Neural cell (in vitro differentiated cells): ENCODE data around the gene KIF19. TPM values are rescaled to one million over a fixed set of nuclear protein-coding genes. Genes with fewer than 3 reads are reported as not detected.

Experiments
- H2AFZ ChIP-seq: fragments of 200-600, 300-800 bp; sonication (generic), shearing (Covaris generic); 2 replicates; pipeline ENCODE4 v1.6.0; 2014; ENCODE audit warnings: low read depth, mild to moderate bottlenecking, antibody characterized with exemption, low read length, moderate library complexity
- H3F3A ChIP-seq: fragments of 200-600 bp; shearing (Covaris generic); 2 replicates; pipeline ENCODE4 v1.6.1; 2016; ENCODE audit warnings: mild to moderate bottlenecking, moderate library complexity, mixed read lengths, antibody characterized with exemption, low read length; ENCODE audit not compliant: insufficient read depth, poor library complexity, severe bottlenecking
- H3K27ac ChIP-seq: fragments of 200-600, 300-800 bp; sonication (generic), shearing (Covaris generic); 2 replicates; pipeline ENCODE4 v1.5.1; 2014; ENCODE audit warnings: mild to moderate bottlenecking, low read length, moderate library complexity
- H3K27me3 ChIP-seq: fragments of 300-800, 200-600 bp; sonication (generic), shearing (Covaris generic); 2 replicates; pipeline ENCODE4 v1.6.0; 2014; ENCODE audit warnings: mild to moderate bottlenecking, low read depth, low read length, moderate library complexity; ENCODE audit not compliant: insufficient read depth
- H3K36me3 ChIP-seq: fragments of 300-800, 200-600 bp; sonication (generic), shearing (Covaris generic); 2 replicates; pipeline ENCODE4 v1.5.1; 2014; ENCODE audit warnings: mild to moderate bottlenecking, antibody characterized with exemption, low read length, moderate library complexity; ENCODE audit not compliant: insufficient read depth
- H3K4me2 ChIP-seq: fragments of 300-800, 200-600 bp; sonication (generic), shearing (Covaris generic); 2 replicates; pipeline ENCODE4 v1.6.0; 2014; ENCODE audit warnings: mild to moderate bottlenecking, low read length
- H3K4me3 ChIP-seq: fragments of 300-800, 200-600 bp; sonication (generic), shearing (Covaris generic); 2 replicates; pipeline ENCODE4 v1.5.1; 2014; ENCODE audit warnings: mild to moderate bottlenecking, low read length, moderate library complexity
- H3K79me2 ChIP-seq: fragments of 200-600 bp; shearing (Covaris generic); replicated peaks from 2 replicates; pipeline ENCODE4 v1.6.0; 2014; ENCODE audit warnings: mild to moderate bottlenecking, low read length, moderate library complexity; ENCODE audit not compliant: insufficient read depth
- H3K9ac ChIP-seq: fragments of 300-800, 200-600 bp; sonication (generic), shearing (Covaris generic); 2 replicates; pipeline ENCODE4 v1.6.1; 2016; ENCODE audit warnings: mild to moderate bottlenecking, low read length, mixed read lengths
- H3K9me2 ChIP-seq: fragments of 200-600 bp; shearing (Covaris generic); 2 replicates; pipeline ENCODE4 v1.6.1; 2016; ENCODE audit warnings: mild to moderate bottlenecking, low read length, mixed read lengths; ENCODE audit not compliant: insufficient read depth
- H3K9me3 ChIP-seq: fragments of 200-600, 300-800 bp; sonication (generic), shearing (Covaris generic); 2 replicates; pipeline ENCODE4 v1.6.1; 2016; ENCODE audit warnings: mild to moderate bottlenecking, mixed run types, low read length, moderate library complexity, mixed read lengths
- H4K20me1 ChIP-seq: fragments of 200-600 bp; shearing (Covaris generic); 2 replicates; pipeline ENCODE4 v1.6.1; 2016; ENCODE audit warnings: mild to moderate bottlenecking, mixed run types; ENCODE audit not compliant: insufficient read depth
- EP300 ChIP-seq: fragments of 450-650 bp; conservative IDR thresholded peaks from 2 replicates; pipeline ENCODE4 v1.6.1; 2014; ENCODE audit warnings: antibody characterized with exemption, mild to moderate bottlenecking, moderate library complexity; ENCODE audit not compliant: poor library complexity, severe bottlenecking
- EZH2 ChIP-seq: fragments of 200-600, 300-800 bp; shearing (Covaris generic), sonication (generic); IDR thresholded peaks from 2 replicates; pipeline ENCODE4 v1.6.1; 2014; ENCODE audit warnings: antibody characterized with exemption, low read length, borderline replicate concordance, mild to moderate bottlenecking; ENCODE audit not compliant: insufficient read depth, poor library complexity, severe bottlenecking
- MXI1 ChIP-seq: fragments of 450-650 bp; conservative IDR thresholded peaks from 2 replicates; pipeline ENCODE4 v1.6.1; 2014; ENCODE audit warnings: antibody characterized with exemption, mild to moderate bottlenecking; ENCODE audit not compliant: poor library complexity, severe bottlenecking
- POLR2AphosphoS5 ChIP-seq: IDR thresholded peaks from 2 replicates; pipeline ENCODE4 v1.6.1; 2012
- RAD21 ChIP-seq: fragments of 450-650 bp; conservative IDR thresholded peaks from 2 replicates; pipeline ENCODE4 v1.6.1; 2014; ENCODE audit warnings: antibody characterized with exemption, mild to moderate bottlenecking, moderate library complexity
- SMC3 ChIP-seq: fragments of 450-650 bp; conservative IDR thresholded peaks from 2 replicates; pipeline ENCODE4 v1.6.1; 2014; ENCODE audit warnings: antibody characterized with exemption, mild to moderate bottlenecking, moderate library complexity; ENCODE audit not compliant: poor library complexity
- TAF1 ChIP-seq: IDR thresholded peaks from 2 replicates; pipeline ENCODE4 v1.6.1; 2012; ENCODE audit warnings: low read depth
- polyA plus RNA-seq: library from polyadenylated mRNA; depleted of rRNA; stranded (reverse); fragments of >200 nt; gene quantifications from 2 replicates; pipeline ENCODE4 v1.2.3, GENCODE V29; 2014
- TF ChIP-seq, protein P1 (sequence below): fragments of 450-650 bp; IDR thresholded peaks from 2 replicates; pipeline ENCODE4 v1.5.1; 2014; ENCODE audit warnings: antibody characterized with exemption, mild to moderate bottlenecking, moderate library complexity; ENCODE audit not compliant: poor library complexity, severe bottlenecking
- TF ChIP-seq, protein P2 (sequence below): IDR thresholded peaks from 2 replicates; pipeline ENCODE4 v1.6.1; 2012; ENCODE audit warnings: borderline replicate concordance

KIF19 gene
- polyA plus RNA-seq, 1 donor from 2014 or later = not detected

DNA sequence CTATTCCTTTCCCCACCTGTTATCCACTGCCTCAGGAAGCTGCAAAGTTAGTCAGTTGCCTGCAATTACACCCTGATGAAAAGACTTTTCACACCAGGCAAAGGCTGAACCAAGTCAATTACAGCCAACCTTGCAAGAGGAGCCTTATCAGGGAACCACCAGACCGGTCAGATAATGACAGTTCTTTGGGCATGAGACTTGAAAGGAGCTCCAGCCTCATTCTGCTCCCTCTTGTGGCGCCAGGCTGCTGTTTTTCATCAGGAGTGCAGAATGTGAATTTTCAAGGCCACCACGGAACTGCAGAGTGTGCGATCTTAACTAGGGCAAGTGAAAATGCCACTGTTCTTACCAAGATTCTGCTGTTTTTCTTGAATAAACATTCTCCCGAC is 29.5 kb upstream of the KIF19 start:
- H3K4me2 ChIP-seq = no peak overlapping the region
- H3K9me3 ChIP-seq = no peaks in the 10 kb centered on the region
- H3F3A ChIP-seq = no peaks in the 10 kb centered on the region
- H3K36me3 ChIP-seq = no peaks in the 10 kb centered on the region
- H2AFZ ChIP-seq = no peak overlapping the region
- H3K27me3 ChIP-seq = no peaks in the 10 kb centered on the region
- no peaks in the 10 kb centered on the region for H4K20me1 ChIP-seq
- no peak overlapping the region for H3K4me3 ChIP-seq
- no peaks in the 10 kb centered on the region for H3K79me2 ChIP-seq
- H3K27ac ChIP-seq = no peak overlapping the region
- H3K9me2 ChIP-seq = no peaks in the 10 kb centered on the region
- H3K9ac ChIP-seq = no peak overlapping the region
- TF ChIP-seq RAD21 (peak; percentile 34), SMC3 (peak; percentile 55), TAF1 (no peak), MXI1 (no peak), EP300 (no peak), POLR2AphosphoS5 (no peak), EZH2 (no peak)
- TF ChIP-seq, protein P1, sequence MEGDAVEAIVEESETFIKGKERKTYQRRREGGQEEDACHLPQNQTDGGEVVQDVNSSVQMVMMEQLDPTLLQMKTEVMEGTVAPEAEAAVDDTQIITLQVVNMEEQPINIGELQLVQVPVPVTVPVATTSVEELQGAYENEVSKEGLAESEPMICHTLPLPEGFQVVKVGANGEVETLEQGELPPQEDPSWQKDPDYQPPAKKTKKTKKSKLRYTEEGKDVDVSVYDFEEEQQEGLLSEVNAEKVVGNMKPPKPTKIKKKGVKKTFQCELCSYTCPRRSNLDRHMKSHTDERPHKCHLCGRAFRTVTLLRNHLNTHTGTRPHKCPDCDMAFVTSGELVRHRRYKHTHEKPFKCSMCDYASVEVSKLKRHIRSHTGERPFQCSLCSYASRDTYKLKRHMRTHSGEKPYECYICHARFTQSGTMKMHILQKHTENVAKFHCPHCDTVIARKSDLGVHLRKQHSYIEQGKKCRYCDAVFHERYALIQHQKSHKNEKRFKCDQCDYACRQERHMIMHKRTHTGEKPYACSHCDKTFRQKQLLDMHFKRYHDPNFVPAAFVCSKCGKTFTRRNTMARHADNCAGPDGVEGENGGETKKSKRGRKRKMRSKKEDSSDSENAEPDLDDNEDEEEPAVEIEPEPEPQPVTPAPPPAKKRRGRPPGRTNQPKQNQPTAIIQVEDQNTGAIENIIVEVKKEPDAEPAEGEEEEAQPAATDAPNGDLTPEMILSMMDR = peak; percentile 52
- TF ChIP-seq, protein P2, sequence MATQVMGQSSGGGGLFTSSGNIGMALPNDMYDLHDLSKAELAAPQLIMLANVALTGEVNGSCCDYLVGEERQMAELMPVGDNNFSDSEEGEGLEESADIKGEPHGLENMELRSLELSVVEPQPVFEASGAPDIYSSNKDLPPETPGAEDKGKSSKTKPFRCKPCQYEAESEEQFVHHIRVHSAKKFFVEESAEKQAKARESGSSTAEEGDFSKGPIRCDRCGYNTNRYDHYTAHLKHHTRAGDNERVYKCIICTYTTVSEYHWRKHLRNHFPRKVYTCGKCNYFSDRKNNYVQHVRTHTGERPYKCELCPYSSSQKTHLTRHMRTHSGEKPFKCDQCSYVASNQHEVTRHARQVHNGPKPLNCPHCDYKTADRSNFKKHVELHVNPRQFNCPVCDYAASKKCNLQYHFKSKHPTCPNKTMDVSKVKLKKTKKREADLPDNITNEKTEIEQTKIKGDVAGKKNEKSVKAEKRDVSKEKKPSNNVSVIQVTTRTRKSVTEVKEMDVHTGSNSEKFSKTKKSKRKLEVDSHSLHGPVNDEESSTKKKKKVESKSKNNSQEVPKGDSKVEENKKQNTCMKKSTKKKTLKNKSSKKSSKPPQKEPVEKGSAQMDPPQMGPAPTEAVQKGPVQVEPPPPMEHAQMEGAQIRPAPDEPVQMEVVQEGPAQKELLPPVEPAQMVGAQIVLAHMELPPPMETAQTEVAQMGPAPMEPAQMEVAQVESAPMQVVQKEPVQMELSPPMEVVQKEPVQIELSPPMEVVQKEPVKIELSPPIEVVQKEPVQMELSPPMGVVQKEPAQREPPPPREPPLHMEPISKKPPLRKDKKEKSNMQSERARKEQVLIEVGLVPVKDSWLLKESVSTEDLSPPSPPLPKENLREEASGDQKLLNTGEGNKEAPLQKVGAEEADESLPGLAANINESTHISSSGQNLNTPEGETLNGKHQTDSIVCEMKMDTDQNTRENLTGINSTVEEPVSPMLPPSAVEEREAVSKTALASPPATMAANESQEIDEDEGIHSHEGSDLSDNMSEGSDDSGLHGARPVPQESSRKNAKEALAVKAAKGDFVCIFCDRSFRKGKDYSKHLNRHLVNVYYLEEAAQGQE = no peak

DNA sequence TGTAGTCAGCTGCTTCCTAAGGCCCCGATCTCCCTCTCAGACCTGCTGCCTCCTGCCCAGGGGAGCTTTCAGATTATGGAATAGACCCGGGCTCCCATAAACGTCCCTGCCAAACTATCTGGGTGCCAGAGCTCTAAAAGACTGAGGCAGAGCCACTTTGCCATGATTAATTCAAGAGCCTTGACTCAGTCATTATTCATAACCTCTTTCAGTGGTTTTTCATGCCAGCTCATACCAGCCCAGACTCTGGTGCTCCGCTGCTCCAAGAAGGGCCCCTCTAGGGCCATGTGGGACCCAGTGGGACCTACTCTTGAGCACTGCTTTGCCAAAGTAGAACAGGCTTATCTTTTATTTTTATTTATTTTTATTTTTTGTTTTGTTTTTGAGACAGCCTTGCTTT is 28.1 kb upstream of the KIF19 start:
- TF ChIP-seq POLR2AphosphoS5 = no peak
- TF ChIP-seq TAF1 = no peak
- no peak for TF ChIP-seq EP300
- TF ChIP-seq EZH2 = no peak
- TF ChIP-seq, protein P1 = no peak
- TF ChIP-seq MXI1 = no peak
- Histone ChIP-seq H4K20me1 (no peaks in the 10 kb centered on the region), H3F3A (no peaks in the 10 kb centered on the region), H2AFZ (no peak overlapping the region), H3K27me3 (no peaks in the 10 kb centered on the region), H3K79me2 (no peaks in the 10 kb centered on the region), H3K4me2 (no peak overlapping the region), H3K27ac (no peak overlapping the region), H3K36me3 (no peaks in the 10 kb centered on the region), H3K9me2 (no peaks in the 10 kb centered on the region), H3K9me3 (no peaks in the 10 kb centered on the region), H3K4me3 (no peak overlapping the region), H3K9ac (no peak overlapping the region)
